ENCODE data around the gene SGSM2.

The SGSM2 gene

DNA sequence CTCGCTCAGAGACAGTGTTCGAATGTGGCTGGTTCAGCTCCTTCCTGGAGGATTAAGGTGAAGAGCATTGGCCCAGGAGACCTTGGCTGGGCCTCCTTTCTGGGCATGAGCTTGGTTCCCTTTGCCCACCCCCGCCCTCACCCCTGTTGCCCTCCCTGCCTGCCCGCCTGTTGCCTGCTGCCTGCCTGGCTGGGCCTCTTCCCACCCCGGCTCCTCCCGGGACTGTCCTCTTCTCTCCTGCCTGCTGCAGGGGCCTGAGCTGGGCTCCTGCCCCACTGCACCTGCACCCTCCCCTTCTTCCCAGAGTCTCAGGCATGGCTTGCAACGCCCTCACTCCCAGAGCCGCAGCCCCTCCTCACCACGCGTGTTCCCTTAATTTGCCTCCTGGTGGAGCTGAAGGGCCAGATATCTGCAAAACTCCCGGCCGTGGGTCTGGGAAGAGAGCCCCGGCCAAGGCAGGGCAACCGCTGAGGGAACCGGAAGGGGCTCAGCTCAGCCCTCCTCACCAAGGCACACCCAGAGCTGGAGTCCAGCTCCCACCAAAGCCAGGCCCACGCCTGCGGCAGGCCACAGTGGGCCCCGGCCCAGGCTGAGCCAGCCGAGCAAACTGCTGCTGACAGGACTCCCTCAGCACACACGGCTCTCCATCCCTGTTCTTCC lies 32.4 kb downstream of the SGSM2 start:
- no peak for DNase-seq

DNA sequence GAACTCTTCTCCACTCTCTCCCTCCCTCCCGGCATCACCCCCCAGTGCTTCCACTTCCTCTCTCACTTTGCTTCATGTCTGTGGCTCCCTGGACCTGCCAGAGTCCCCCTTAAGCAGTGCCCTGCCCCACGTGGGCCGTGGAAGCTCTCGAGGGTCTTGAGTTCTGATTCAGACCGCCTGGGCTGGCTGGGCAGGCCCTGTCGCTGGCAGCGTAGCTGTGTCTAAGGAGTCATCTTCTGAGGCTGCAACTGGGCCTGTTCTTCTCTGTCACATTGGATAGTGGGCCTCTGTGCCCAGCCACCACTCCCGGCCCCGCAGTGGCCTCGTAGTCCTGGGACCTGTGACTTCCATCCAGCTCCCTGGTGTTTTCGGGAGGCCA lies 32.9 kb downstream of the SGSM2 start:
- no peak for DNase-seq

DNA sequence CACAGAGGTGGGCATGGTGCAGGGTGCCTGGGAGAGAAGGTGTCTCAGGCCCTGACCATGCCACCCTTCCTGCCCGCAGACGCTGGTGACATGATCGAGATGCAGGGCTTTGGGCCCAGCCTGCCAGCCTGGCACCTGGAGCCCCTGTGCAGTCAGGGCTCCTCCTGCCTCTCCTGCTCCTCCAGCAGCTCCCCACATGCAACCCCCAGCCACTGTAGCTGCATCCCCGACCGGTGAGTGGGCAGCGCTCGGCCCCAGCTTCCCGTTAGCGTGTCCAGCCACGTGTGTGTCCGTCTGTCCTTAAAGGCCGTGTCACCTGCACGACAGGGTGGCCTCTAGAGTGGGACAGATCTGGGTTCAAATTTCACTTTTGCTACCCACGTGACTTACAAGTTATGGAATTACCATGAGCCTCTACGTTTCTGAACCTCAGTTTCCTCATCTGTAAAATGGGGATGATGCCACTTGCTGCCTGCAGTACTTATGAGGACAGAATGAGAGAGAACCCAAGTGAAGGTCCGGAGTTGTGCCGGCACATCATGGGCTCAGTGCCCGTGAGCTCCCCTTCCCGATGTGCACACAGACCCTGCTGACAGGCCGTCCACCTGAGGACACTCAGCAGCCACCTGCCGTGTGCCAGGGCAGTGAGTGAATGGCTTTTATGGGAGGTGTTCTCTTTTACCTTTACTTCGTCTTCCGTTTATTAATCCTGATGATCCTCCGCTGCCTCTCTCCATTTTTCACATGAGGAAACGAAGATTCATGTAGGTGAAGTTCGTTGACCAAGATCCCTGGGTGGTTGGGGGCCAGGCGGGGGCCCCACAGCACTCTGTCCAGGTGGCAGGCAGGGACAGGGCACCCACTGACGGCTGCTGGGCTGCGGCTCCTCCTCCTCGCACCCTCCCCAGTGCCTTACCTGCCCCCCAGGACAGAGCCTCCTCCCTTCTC lies 34.2 kb downstream of the SGSM2 start:
- DNase-seq = no peak

DNA sequence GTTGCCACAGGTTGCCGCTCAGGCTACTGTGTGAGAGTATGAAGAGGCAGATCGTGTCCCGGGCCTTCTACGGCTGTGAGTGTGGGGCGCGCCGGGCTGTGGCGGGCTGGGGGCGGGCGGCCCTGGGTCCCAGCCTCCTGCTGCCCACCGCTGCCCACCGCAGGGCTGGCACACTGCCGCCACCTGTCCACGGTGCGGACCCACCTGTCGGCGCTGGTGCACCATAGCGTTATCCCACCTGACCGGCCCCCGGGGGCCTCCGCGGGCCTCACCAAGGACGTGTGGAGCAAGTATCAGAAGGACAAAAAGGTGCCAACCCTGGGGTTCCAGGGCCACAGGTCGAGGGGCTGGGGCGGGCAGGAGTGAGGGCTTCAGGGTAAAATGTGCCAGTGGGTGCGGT lies 34.9 kb downstream of the SGSM2 start:
- no peak for DNase-seq

DNA sequence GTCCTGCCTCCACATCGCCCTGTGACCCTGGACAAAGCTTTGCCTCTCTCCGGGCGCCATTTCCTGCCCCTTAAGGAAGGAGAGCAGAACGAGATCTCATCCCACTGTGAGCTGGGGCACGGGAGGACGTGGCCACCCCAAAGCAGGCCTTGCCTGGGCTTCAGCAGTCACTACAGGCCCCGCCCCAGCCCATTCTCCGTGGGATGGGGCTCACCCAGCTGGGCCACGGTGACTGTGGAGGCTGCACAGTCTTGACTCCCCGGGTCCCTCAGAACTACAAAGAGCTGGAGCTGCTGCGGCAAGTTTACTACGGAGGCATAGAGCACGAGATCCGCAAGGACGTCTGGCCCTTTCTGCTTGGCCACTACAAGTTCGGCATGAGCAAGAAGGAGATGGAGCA lies 35.4 kb downstream of the SGSM2 start:
- no peak for DNase-seq

DNA sequence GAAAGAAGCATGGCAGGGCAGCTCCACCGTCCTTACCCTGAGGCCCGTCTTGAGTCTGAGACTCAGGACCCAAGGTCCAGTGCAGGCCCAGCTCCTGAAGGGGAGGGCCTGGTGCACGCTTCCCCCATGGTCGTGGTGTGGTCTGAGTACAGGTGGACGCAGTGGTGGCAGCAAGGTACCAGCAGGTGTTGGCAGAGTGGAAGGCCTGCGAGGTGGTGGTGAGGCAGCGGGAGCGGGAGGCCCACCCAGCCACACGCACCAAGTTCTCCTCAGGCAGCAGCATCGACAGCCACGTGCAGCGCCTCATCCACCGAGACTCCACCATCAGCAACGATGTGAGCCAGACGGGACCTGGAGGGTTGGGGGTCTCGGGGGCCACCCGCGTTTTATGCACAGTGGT lies 35.9 kb downstream of the SGSM2 start:
- no peak for DNase-seq

DNA sequence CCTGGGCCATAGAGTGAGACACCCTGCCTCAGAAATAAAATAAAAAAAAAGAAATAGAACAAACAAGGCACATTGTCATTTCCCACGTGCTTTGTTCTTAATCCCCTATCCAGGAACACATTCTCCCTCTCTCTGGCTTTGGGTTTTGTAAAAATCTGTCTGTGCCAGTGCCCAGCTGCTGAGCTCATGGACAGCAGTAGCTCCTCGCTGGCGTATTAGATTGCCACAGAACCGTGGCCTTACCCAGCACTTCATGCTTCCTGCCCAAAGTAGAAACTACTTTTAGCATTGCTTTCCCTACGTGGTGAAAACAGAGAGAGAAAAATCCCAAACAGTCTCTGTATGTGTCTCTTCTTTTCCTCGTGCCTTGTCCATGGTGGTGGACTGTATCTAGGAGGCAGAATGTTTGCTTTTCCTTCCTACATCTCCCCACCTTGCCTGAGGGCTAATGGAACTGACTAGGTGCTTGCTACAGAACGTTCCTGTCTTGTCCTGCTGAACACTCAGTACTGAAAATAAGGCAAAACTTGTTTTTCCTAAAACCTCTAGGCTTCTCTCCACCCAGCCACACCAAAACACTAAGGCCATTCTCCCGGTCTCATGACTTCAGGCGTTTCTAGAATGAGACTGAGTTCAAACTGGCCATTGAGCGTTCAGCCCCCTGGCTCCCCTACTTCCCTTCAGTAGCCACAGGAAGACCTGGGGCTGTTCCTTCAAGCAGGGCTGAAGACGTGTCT lies 37.4 kb downstream of the SGSM2 start:
- no peak for DNase-seq

DNA sequence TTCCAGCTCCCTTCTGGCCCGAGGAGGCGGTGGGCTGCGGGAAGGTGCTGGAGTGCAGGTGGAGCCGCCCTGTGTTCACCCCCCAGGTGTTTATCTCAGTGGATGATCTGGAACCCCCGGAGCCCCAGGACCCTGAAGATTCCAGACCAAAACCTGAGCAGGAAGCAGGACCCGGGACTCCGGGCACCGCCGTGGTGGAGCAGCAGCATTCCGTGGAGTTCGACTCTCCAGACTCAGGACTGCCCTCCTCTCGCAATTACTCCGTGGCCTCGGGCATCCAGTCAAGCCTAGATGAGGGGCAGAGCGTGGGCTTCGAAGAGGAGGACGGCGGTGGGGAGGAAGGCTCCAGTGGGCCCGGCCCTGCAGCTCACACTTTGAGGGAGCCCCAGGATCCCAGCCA lies 38.1 kb downstream of the SGSM2 start:
- no peak for DNase-seq

DNA sequence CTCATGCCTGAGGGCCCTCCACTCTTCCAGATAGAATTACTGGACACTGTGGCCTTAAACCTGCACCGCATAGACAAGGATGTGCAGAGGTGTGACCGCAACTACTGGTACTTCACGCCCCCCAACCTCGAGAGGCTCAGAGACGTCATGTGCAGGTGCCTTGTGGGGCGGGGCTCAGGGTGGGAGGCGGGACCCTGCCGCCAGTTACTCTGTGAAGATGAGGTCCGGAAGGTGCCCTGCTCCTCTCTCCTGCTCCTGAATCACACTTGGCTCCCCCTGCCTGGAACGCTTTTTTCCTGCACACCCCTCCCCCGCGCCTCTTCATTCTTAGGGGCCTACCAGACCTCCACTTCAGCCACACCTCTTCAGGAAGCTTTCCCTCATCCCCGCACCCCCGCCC lies 38.8 kb downstream of the SGSM2 start:
- DNase-seq = no peak

DNA sequence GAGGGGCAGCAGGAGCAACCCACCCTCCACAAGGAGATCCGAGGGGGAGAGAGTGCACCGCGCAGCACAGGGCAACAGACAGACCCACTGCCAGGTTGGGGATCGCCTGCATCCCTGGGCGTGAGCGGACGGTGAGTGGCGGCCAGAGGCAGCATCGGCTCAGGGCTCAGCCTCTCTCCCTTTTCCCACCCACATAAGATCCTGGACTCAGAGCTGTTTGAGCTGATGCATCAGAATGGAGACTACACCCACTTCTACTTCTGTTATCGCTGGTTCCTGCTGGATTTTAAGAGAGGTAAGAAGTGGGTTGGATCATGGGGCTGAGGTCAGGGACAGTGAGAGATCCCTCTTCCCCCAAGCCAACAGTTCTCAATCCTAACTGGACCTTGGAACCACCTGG lies 40.4 kb downstream of the SGSM2 start:
- no peak for DNase-seq

DNA sequence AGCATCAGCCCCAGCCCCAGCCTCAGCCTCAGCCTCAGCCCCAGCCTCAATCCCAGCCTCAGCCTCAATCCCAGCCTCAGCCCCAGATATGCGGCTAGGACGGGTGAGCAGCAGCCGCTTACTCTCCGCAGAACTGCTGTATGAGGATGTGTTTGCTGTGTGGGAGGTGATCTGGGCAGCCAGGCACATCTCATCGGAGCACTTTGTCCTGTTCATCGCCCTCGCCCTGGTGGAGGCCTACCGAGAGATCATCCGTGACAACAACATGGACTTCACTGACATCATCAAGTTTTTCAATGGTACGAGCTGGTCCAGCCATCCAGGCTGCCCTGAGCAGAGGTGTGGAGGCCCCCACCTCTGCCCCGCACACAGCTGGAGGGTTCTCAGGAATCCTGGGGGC lies 41.6 kb downstream of the SGSM2 start:
- DNase-seq = no peak

DNA sequence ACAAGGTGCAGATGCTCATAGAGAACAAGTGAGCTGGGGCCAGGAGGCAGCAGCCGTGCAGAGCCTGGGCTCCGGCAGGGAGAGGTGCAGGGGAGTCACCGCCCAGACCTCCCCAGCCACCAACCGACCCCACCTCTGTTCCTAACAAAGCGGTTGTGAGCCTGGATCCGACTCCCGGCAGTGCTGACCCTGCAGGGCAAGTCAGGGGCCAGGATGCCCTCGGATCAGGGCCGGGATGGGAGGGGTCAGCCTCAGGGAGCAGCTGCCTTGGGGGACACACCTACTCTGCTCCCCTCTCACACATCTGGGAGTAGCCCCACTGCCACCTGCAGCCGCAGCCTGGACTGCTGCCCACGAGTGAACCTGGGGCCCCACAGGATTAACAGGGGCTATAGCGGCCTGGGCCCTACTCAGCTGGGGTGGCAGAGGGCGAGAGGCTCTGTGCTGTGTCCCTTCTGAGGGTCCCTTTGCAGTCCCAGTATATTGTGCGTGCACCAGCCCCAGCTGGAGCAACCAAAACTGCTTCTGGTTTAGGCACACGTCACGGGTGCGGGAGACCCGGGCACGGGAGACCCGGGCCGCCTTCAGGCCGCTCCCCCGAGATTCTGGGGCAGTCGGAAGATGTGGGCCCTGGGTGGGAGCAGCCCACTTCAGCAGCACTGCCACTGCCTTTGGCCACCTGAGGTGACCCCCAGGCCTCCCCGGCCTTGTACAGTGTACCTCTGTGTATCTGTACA lies 42.4 kb downstream of the SGSM2 start:
- no peak for DNase-seq

DNA sequence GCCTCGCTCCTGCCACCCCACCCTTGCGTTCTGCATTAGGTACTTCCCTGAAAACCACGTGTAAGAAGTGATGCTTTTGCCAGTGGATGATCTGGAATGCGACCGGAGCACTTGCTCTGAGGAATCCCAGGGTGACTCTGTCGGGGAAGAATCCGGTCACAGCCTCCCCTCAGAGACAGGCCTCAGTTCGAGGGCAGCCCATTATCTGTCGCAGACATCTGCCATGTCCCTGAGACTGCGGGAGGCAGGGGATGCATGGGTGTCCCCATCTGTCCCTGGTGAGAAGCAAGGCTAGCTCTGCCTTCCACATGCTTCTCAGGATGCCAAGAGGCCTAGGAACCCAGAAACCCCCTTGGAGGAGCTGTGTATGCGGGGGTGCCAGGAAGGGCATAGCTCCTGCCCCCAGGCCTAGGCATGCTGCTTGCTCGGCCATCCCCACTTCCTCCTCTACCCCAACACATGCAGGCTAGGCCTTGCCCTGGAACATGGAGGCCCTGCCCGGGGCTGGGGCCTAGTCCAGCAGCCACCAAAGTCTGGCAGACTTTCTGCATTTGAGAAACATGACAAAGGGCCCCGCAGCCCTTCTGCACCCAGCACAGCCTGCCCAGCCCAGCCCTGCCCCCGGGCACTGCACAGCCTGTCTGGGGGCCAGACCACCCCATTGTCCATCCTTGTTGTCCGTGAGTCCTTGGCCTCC lies 43.1 kb downstream of the SGSM2 start:
- no peak for DNase-seq

DNA sequence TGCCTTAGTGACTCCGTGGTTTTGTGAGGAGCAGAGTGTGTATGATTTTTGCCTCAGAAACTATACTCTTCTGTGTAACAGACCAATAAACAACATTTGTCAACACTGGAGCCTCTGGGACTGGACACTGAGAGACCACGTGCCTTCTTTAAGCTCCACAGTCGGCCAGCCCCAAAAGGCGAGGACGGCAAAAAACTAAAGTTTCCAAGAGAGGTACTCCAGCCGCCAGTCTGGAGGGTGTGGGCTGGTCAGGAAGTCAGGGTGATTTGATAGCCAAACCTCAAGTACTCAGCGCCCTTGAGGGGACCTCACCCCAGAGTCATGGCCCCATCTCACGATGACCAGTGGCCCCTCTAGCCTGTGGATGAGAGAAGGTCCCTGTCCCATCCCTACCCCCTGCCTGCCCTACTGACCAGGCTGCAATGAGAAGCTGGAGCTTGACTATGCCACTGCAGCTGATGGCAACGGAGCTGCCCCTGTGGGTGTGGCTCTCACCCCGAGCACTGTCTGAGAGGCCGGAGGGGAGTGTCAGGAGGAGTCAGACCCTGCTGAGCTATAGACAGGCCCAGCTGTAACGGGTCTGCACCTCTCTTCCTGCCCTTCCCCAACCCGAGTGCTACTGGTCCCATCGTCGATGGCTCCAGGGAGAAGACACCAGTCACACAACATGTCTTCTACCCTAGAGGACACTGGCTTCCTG lies 43.8 kb downstream of the SGSM2 start:
- DNase-seq = no peak

DNA sequence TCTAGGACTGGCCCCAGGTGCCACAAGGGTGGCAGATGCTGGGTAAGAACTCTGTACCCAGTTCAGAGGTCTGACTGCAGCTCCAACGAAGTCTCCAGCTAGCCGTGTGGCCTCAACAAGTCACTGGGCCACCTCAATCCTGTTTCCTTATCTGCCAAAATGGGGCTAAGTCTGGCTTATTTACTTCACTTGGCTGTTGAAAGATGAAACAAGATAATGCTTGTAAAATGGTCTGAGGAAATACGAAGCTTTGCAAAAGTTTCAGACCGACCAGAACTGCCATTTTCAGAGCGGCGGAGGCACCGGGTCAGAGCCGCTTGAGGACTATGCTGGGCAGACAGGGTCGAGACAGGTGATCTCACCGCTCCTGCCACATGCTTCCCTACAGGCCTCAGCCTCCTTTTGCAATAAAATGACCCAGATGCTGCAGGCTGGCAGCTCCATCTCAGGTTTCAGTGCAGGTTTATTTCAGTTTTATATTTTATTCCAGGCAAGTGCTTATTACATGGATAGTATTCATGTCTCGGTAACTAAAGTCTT lies 46.4 kb downstream of the SGSM2 start:
- no peak for DNase-seq

DNA sequence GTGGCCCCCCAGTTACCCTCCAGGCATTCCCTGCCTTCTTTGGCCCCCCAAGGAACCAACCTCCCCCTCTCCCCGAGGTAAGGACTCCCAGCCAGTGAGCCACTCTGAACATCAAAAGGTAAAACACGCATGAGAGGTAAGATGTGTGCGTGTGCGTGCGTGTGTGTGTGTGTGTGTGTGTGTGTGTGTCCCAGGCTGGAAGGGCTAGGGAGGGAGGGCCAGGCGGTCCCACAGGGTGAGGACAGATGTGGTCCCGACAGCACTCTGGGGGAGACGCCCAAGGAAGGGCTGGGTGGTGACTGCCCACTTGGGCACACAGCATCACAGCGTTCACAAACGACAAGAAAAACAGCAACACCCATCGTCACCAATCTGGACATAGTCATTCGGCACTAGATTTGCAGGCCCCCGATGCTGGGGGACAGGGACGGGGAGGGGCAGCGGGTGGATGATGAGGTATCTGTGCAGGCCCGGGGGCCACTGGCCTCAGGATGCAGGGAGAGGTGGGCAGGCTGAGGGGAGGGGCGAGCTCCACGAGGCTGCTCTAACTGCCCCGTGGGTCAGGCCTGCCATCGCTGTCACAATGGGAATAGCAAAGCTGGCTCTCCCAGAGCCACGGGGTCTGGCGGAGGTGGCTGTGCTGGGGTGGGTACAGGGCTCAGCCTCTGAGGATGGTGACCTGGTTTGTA lies 47.3 kb downstream of the SGSM2 start:
- DNase-seq = no peak

DNA sequence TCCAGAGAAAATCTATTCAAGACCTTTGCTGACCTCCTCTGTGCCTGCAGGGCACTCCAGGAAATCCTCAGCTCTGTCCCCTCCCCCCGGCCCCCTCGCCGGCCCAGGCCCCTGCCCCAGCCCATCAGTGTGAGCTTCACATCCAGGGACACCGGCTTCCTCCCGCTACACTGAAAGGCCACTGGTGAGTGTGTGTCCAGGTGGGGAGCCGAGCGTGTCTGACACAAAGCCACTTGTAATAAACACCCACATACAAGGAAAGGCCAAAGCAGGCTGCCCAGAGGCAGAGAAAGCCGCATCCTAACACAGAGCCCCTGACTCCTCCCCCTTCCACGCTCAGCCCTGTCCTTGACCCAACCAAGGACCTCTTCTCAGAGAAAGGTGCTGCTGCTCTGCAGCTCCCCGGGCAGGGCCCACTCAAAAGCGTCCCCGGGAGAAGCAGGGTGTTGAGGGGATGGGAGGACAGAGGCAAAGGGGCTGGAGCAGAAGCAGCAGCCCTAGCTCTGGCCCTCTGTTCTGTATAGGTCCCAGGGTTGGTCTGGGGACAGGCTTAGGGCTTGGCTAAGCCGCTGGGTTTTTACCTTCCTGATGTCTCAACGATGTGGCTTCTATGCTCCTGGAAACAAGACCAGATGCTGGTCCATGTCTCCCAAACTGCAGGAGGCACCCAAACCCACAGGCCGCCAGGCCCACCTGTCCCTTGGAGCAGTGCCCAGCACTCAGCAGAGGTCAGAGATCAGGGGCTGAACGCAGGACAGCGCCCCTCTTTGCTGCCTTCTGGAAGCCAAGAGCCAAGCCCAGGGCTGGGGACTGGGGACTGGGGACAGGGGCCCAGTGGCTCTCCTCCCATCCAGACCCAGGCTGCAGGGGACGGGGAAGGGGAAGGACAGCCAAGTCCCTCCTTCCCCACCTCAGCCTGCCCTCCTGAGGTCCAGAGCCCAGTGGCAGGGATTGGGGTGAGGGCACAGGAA lies 48.2 kb downstream of the SGSM2 start:
- DNase-seq = no peak

DNA sequence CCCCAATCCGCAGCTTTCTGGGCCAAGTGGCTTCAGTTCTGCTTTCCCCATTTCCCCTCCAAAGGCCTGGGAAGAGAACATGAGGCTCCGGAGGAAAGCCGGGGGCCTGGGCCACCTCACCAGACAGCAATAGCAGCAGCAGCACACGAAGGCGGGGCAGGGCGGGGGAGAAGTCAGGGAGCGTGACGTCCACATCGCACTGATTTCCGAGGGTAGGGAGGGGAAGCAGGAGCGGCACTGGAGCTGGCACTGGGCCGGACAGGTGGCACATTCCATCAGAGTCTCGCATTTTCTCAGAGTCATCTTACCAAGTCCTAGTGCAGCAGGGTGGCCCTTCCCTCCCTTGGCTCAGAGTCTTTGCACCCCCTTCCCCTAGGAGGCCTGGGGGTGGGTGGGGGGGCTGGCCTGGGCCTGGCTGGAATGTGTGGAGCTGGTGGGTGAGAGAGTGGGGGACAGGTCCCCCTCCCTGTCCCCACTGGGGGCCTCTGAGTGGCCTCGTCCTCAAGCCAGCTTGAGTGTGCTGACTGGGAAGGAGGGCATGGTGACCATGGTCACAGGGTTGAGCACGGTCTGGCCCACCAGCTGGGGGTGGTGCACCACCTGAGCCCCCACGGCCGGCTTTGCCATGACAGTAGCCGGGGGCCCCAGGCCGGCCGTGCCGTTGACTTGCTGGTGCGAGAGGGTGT lies 49.2 kb downstream of the SGSM2 start:
- DNase-seq = no peak

Measured in activated CD4-positive, alpha-beta T cell treated with anti-CD3 and anti-CD28 coated beads, Interleukin-10, Interleukin-2, amounts not matched to agents 100 ng/mL and 50 ng/mL, durations not matched to agents 16 hours and 8 hours (primary cell).